ENCODE results near the gene CLCN7. TPM values are rescaled to one million over a fixed set of nuclear protein-coding genes. Genes with fewer than 3 reads are reported as not detected.

Gene CLCN7
- total RNA-seq, 4 donors from 2014 or later = 61.1 to 134 (median 100) TPM

- H3K36me3 ChIP-seq = no peaks in the 10 kb centered on the region
These were observed 35.6 kb downstream of the CLCN7 start for GRCh38 chr16:1439058-1439698.

GRCh38 chr16:1438229-1439057 lies 36.4 kb downstream of the CLCN7 start:
- Histone ChIP-seq H3K4me3 (no peak overlapping the region), H3K9me3 (no peaks in the 10 kb centered on the region), H3K4me1 (no peaks in the 10 kb centered on the region), H3K27me3 (no peaks in the 10 kb centered on the region), H3K27ac (no peak overlapping the region), H3K36me3 (no peaks in the 10 kb centered on the region)
- DNase-seq (ENCODE audit: low spot score in 2 of 2) = no peak
- no peak for TF ChIP-seq EP300 (IDR thresholded peaks at IDR 0.05)
- TF ChIP-seq POLR2AphosphoS5 (IDR thresholded peaks at IDR 0.05) = no peak
- no peak for TF ChIP-seq CTCF (IDR thresholded peaks at IDR 0.05)
- no peak for TF ChIP-seq POLR2A (IDR thresholded peaks at IDR 0.05)
- WGBS = 89% methylated on average over 19 of the region's 35 CpGs

More at GRCh38 chr16:1439058-1439698, 35.6 kb downstream of the CLCN7 start:
- no peak for TF ChIP-seq POLR2AphosphoS5 (IDR thresholded peaks at IDR 0.05)
- no peak for TF ChIP-seq EP300 (IDR thresholded peaks at IDR 0.05)
- no peak for TF ChIP-seq POLR2A (IDR thresholded peaks at IDR 0.05)
- no peak for TF ChIP-seq CTCF (IDR thresholded peaks at IDR 0.05)
- Histone ChIP-seq H3K27me3 (no peaks in the 10 kb centered on the region), H3K27ac (no peak overlapping the region), H3K4me1 (no peaks in the 10 kb centered on the region), H3K9me3 (no peaks in the 10 kb centered on the region), H3K4me3 (no peak overlapping the region)
- DNase-seq (ENCODE audit: low spot score in 2 of 2) = no peak
- 84% methylated on average over 17 of the region's 27 CpGs for WGBS

GRCh38 chr16:1437606-1438005 lies 37.2 kb downstream of the CLCN7 start:
- WGBS = 81% methylated on average over 3 of the region's 22 CpGs
- DNase-seq (ENCODE audit: low spot score in 2 of 2) = no peak
- H3K36me3 ChIP-seq = no peaks in the 10 kb centered on the region
- no peaks in the 10 kb centered on the region for H3K4me1 ChIP-seq
- no peaks in the 10 kb centered on the region for H3K27me3 ChIP-seq
- H3K9me3 ChIP-seq = no peaks in the 10 kb centered on the region
- H3K4me3 ChIP-seq = no peak overlapping the region
- no peak for TF ChIP-seq EP300 (IDR thresholded peaks at IDR 0.05)
- no peak for TF ChIP-seq POLR2AphosphoS5 (IDR thresholded peaks at IDR 0.05)
- no peak for TF ChIP-seq POLR2A (IDR thresholded peaks at IDR 0.05)
- no peak overlapping the region for H3K27ac ChIP-seq

GRCh38 chr16:1436731-1437355 lies 38.0 kb downstream of the CLCN7 start:
- WGBS = 89% methylated on average over 47 of the region's 47 CpGs
- DNase-seq (ENCODE audit: low spot score in 2 of 2) = no peak
- Histone ChIP-seq H3K27me3 (no peaks in the 10 kb centered on the region), H3K4me1 (no peaks in the 10 kb centered on the region), H3K36me3 (no peaks in the 10 kb centered on the region), H3K9me3 (no peaks in the 10 kb centered on the region), H3K27ac (no peak overlapping the region), H3K4me3 (no peak overlapping the region)
- no peak for TF ChIP-seq CTCF (IDR thresholded peaks at IDR 0.05)
- TF ChIP-seq EP300 (IDR thresholded peaks at IDR 0.05) = no peak
- TF ChIP-seq POLR2A (IDR thresholded peaks at IDR 0.05) = no peak
- no peak for TF ChIP-seq POLR2AphosphoS5 (IDR thresholded peaks at IDR 0.05)

GRCh38 chr16:1435921-1436697 lies 38.7 kb downstream of the CLCN7 start:
- H3K4me1 ChIP-seq = no peaks in the 10 kb centered on the region
- H3K4me3 ChIP-seq = no peak overlapping the region
- no peak for TF ChIP-seq POLR2AphosphoS5 (IDR thresholded peaks at IDR 0.05)
- no peak for TF ChIP-seq EP300 (IDR thresholded peaks at IDR 0.05)
- TF ChIP-seq POLR2A (IDR thresholded peaks at IDR 0.05) = no peak
- TF ChIP-seq CTCF (IDR thresholded peaks at IDR 0.05) = no peak
- 89% methylated on average over 17 of the region's 32 CpGs for WGBS
- H3K27ac ChIP-seq = no peak overlapping the region
- no peaks in the 10 kb centered on the region for H3K9me3 ChIP-seq
- H3K36me3 ChIP-seq = no peaks in the 10 kb centered on the region
- no peak for DNase-seq (ENCODE audit: low spot score in 2 of 2)
- no peaks in the 10 kb centered on the region for H3K27me3 ChIP-seq
